Right cardiac atrium (tissue), 5 donors: ENCODE data around the gene SEMA6B. TPM values are rescaled to one million over a fixed set of nuclear protein-coding genes. Genes with fewer than 3 reads are reported as not detected.
A peak's percentile ranks its signal among the peaks of the same experiment; 100 is the strongest.

ENCODE experiments used
- ATAC-seq, 2 donors: fragments of 200-7000 bp; cut with Tn5 transposase; one replicate each; pipeline versions ENCODE4 v1.8.0 to v1.9.1; 2020; ENCODE audit warnings: moderate library complexity in 2 of 2, mild to moderate bottlenecking in 1 of 2
- DNase-seq, 3 donors: peaks; one replicate each; pipeline ENCODE4 v3.0.0-alpha.2; 2020
- H3K27ac ChIP-seq: one replicate; pipeline ENCODE4 v1.5.1; 2013; ENCODE audit warnings: mild to moderate bottlenecking, low read length, control low read depth, moderate library complexity
- H3K27me3 ChIP-seq: one replicate; pipeline ENCODE4 v1.6.1; 2013; ENCODE audit not compliant: control insufficient read depth, insufficient read depth
- H3K4me1 ChIP-seq: one replicate; pipeline ENCODE4 v1.6.1; 2013; ENCODE audit warnings: low read length; ENCODE audit not compliant: control insufficient read depth, insufficient read depth
- H3K4me3 ChIP-seq: one replicate; pipeline ENCODE4 v1.5.1; 2013; ENCODE audit warnings: low read length, control low read depth
- H3K9me3 ChIP-seq: one replicate; pipeline ENCODE4 v1.6.1; 2013; ENCODE audit warnings: low read length; ENCODE audit not compliant: control insufficient read depth
- WGBS: extraction: QIAGEN DNeasy Blood & Tissue Kit; methylation state at CpG from one replicate; pipeline ENCODE4 v1.1.7; 2013; 5-methylcytosine and 5-hydroxymethylcytosine counted together
- intact Hi-C, 4 donors: fragments of 100-400 bp; cut with DNase I; formaldehyde crosslinking; loops; one replicate each; pipeline versions ENCODE4 v1.11.0 to v1.14.0; 2022 to 2023
- polyA plus RNA-seq: library from polyadenylated mRNA; stranded (reverse); fragments of 200-250 nt; gene quantifications from one replicate; pipeline ENCODE4 v1.2.3, GENCODE V29; 2013
- total RNA-seq, 4 donors: library from RNA; stranded (reverse); fragmentation: NEBNext Ultra II Directional; extraction: Animal tissue kit (Norgen Biotek cat#: 25700); gene quantifications; one replicate each; pipeline ENCODE4 v1.2.1, GENCODE V29; 2021
- donor health status: healthy with polysubstance abuse.
- donor health status: DM: no; HTN: yes; CAD: no.
- donor health status: DM: no; HTN: no; CAD: no.
- donor health status: DM: no; HTN: yes; CAD: no; lungs with severe emphysema.
- donor health status: DM: yes; HTN: yes; CAD: no.

The SEMA6B gene
- total and polyA plus RNA-seq, 5 donors, result 4.2 to 11.5 (median 8.9) TPM

- no peaks in the 10 kb centered on the region for H3K9me3 ChIP-seq
- WGBS, result 76% methylated on average over 43 of the region's 43 CpGs
- intact Hi-C loops, result loop anchor here in 2 of 4 donors (5.0 kb wide), 1 partner anchor 81 kb away; the partner anchor contains the start of gene TNFAIP8L1 (in 2 of the 2)
- ATAC-seq (peak in 1 of 2 donors; percentile 4), DNase-seq (no peak)
- H3K4me3 ChIP-seq, result no peak overlapping the region
- H3K27ac ChIP-seq, result no peak overlapping the region
- no peaks in the 10 kb centered on the region for H3K4me1 ChIP-seq
- H3K27me3 ChIP-seq, result no peaks in the 10 kb centered on the region
Observed at GRCh38 chr19:4555657-4556561, 3.6 kb downstream of the SEMA6B start.

- WGBS, result 82% methylated on average over 7 of the region's 7 CpGs
- no peak for DNase-seq
- Histone ChIP-seq H3K4me1 (no peaks in the 10 kb centered on the region), H3K27ac (no peak overlapping the region), H3K4me3 (no peak overlapping the region), H3K27me3 (no peaks in the 10 kb centered on the region), H3K9me3 (no peaks in the 10 kb centered on the region)
- ATAC-seq, result no peak
- intact Hi-C loops, result loop anchor here in 2 of 4 donors (5.0 kb wide), 1 partner anchor 83 kb away; the partner anchor contains the start of gene TNFAIP8L1 (in 2 of the 2)
Observed at GRCh38 chr19:4554717-4555116, 4.8 kb downstream of the SEMA6B start.

- no peaks in the 10 kb centered on the region for H3K4me1 ChIP-seq
- H3K27me3 ChIP-seq, result no peaks in the 10 kb centered on the region
- ATAC-seq (no peak), DNase-seq (no peak)
- 66% methylated on average over 3 of the region's 3 CpGs for WGBS
- no peak overlapping the region for H3K4me3 ChIP-seq
- H3K27ac ChIP-seq, result no peak overlapping the region
- intact Hi-C loops, result no loop called here
- no peaks in the 10 kb centered on the region for H3K9me3 ChIP-seq
Observed at GRCh38 chr19:4553775-4554174, 5.7 kb downstream of the SEMA6B start.

GRCh38 chr19:4553092-4553695 lies 6.3 kb downstream of the SEMA6B start:
- ATAC-seq, result no peak
- Histone ChIP-seq H3K27me3 (no peaks in the 10 kb centered on the region), H3K9me3 (no peaks in the 10 kb centered on the region), H3K4me3 (no peak overlapping the region), H3K4me1 (no peaks in the 10 kb centered on the region), H3K27ac (no peak overlapping the region)
- no peak for DNase-seq
- intact Hi-C loops, result no loop called here

GRCh38 chr19:4552525-4552819 lies 7.0 kb downstream of the SEMA6B start:
- Histone ChIP-seq H3K27ac (no peak overlapping the region), H3K27me3 (no peaks in the 10 kb centered on the region), H3K9me3 (no peaks in the 10 kb centered on the region), H3K4me1 (no peaks in the 10 kb centered on the region), H3K4me3 (no peak overlapping the region)
- intact Hi-C loops, result no loop called here
- 82% methylated on average over 18 of the region's 18 CpGs for WGBS
- no peak for DNase-seq
- no peak for ATAC-seq

- DNase-seq, result no peak
- H3K27me3 ChIP-seq, result no peaks in the 10 kb centered on the region
- intact Hi-C loops, result no loop called here
- no peaks in the 10 kb centered on the region for H3K9me3 ChIP-seq
- no peaks in the 10 kb centered on the region for H3K4me1 ChIP-seq
- no peak overlapping the region for H3K27ac ChIP-seq
- no peak for ATAC-seq
- no peak overlapping the region for H3K4me3 ChIP-seq
- WGBS, result 88% methylated on average over 26 of the region's 26 CpGs
Observed at GRCh38 chr19:4550479-4551050, 8.9 kb downstream of the SEMA6B start.

- DNase-seq, result no peak
- 91% methylated on average over 18 of the region's 18 CpGs for WGBS
- Histone ChIP-seq H3K9me3 (no peaks in the 10 kb centered on the region), H3K27ac (no peak overlapping the region), H3K4me3 (no peak overlapping the region), H3K4me1 (no peaks in the 10 kb centered on the region), H3K27me3 (no peaks in the 10 kb centered on the region)
- ATAC-seq, result no peak
- intact Hi-C loops, result no loop called here
Observed at GRCh38 chr19:4550018-4550417, 9.5 kb downstream of the SEMA6B start.

GRCh38 chr19:4548238-4548584 lies 11.3 kb downstream of the SEMA6B start:
- Histone ChIP-seq H3K27me3 (no peaks in the 10 kb centered on the region), H3K4me3 (no peak overlapping the region), H3K27ac (no peak overlapping the region), H3K4me1 (no peaks in the 10 kb centered on the region), H3K9me3 (no peaks in the 10 kb centered on the region)
- no peak for ATAC-seq
- intact Hi-C loops, result no loop called here
- 76% methylated on average over 14 of the region's 14 CpGs for WGBS
- DNase-seq, result no peak

GRCh38 chr19:4547303-4548237 lies 11.9 kb downstream of the SEMA6B start:
- no peaks in the 10 kb centered on the region for H3K27me3 ChIP-seq
- peak in 1 of 2 donors; percentile 32 for ATAC-seq
- no peaks in the 10 kb centered on the region for H3K9me3 ChIP-seq
- no peak overlapping the region for H3K27ac ChIP-seq
- no peaks in the 10 kb centered on the region for H3K4me1 ChIP-seq
- WGBS, result 67% methylated on average over 32 of the region's 32 CpGs
- peak in 1 of 3 donors; percentile 75 for DNase-seq
- intact Hi-C loops, result no loop called here
- no peak overlapping the region for H3K4me3 ChIP-seq

- H3K27ac ChIP-seq, result no peak overlapping the region
- H3K4me1 ChIP-seq, result no peaks in the 10 kb centered on the region
- no peaks in the 10 kb centered on the region for H3K27me3 ChIP-seq
- no peaks in the 10 kb centered on the region for H3K9me3 ChIP-seq
- no peak overlapping the region for H3K4me3 ChIP-seq
- ATAC-seq (no peak), DNase-seq (no peak)
- intact Hi-C loops, result no loop called here
- WGBS, result 93% methylated on average over 87 of the region's 87 CpGs
Observed at GRCh38 chr19:4543842-4544647, 15.4 kb downstream of the SEMA6B start.
